ENCODE measurements around the gene RRP9.
A peak's percentile ranks its signal among the peaks of the same experiment; 100 is the strongest.

The RRP9 gene

DNA sequence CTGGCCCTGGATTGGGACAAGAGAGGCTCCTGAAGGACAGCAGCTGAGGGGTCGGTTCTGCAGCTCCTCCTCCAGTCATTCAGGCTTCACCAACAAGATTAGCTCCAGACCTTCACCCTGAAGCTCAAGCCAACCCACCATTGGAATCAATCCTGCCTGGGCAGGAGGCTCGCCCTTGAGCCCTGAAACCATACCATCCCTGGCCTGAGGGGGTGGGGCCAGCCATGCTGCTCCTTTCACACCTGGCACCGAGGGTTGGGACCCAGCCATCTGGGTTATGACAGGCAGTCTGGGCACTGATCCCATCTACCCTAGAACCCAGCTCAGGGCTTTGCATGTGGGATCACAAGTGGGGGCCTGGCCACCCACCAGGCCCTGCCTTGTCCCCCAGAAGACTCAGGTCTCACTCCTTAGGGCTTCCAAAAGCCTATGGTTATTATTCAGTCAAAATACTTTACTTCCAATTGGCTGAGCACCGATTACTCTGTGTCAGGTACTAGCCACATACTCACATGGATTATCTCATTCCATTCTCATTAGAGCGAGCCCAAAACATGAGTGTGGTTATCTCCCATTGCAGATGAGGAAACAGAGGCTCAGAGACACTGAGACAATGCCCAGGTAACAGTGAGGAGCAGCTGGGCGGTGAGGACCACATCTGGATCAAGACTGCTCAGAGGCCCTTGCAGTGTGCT, 29.0 kb upstream of the RRP9 start:
- DNase-seq (ENCODE audit: extremely low read depth, low read depth), result no peak
- no peak overlapping the region for H3K4me3 ChIP-seq (replicated peaks; ENCODE audit: low read depth, low read length)
- TF ChIP-seq, protein P1, sequence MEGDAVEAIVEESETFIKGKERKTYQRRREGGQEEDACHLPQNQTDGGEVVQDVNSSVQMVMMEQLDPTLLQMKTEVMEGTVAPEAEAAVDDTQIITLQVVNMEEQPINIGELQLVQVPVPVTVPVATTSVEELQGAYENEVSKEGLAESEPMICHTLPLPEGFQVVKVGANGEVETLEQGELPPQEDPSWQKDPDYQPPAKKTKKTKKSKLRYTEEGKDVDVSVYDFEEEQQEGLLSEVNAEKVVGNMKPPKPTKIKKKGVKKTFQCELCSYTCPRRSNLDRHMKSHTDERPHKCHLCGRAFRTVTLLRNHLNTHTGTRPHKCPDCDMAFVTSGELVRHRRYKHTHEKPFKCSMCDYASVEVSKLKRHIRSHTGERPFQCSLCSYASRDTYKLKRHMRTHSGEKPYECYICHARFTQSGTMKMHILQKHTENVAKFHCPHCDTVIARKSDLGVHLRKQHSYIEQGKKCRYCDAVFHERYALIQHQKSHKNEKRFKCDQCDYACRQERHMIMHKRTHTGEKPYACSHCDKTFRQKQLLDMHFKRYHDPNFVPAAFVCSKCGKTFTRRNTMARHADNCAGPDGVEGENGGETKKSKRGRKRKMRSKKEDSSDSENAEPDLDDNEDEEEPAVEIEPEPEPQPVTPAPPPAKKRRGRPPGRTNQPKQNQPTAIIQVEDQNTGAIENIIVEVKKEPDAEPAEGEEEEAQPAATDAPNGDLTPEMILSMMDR (IDR thresholded peaks at IDR 0.05; ENCODE audit: low read depth, low read length, missing control alignments), result no peak

- no peak overlapping the region for H3K4me3 ChIP-seq (replicated peaks; ENCODE audit: low read depth, low read length)
- TF ChIP-seq, protein P1 (IDR thresholded peaks at IDR 0.05; ENCODE audit: low read depth, low read length, missing control alignments), result no peak
- DNase-seq (ENCODE audit: extremely low read depth, low read depth), result no peak
Measured at GRCh38 chr3:51969841-51970240, 28.1 kb upstream of the RRP9 start.

- H3K4me3 ChIP-seq (replicated peaks; ENCODE audit: low read depth, low read length), result no peak overlapping the region
- no peak for DNase-seq (ENCODE audit: extremely low read depth, low read depth)
- TF ChIP-seq, protein P1 (IDR thresholded peaks at IDR 0.05; ENCODE audit: low read depth, low read length, missing control alignments), result no peak
Measured at GRCh38 chr3:51968883-51969678, 27.4 kb upstream of the RRP9 start.

GRCh38 chr3:51968170-51968775, 26.6 kb upstream of the RRP9 start:
- DNase-seq (ENCODE audit: extremely low read depth, low read depth), result peak; percentile 41
- TF ChIP-seq, protein P1 (IDR thresholded peaks at IDR 0.05; ENCODE audit: low read depth, low read length, missing control alignments), result no peak
- H3K4me3 ChIP-seq (replicated peaks; ENCODE audit: low read depth, low read length), result peak overlapping the region; percentile 47

- TF ChIP-seq, protein P1 (IDR thresholded peaks at IDR 0.05; ENCODE audit: low read depth, low read length, missing control alignments), result no peak
- DNase-seq (ENCODE audit: extremely low read depth, low read depth), result no peak
- H3K4me3 ChIP-seq (replicated peaks; ENCODE audit: low read depth, low read length), result peak within 1 kb of the TSS; percentile 53
Measured at GRCh38 chr3:51967384-51968169, 25.9 kb upstream of the RRP9 start, which contains the start of gene PCBP4. Gene PCBP4, minus strand, starts transcription at chr3:51967454. Its CDS starts 6,214 bp downstream, at chr3:51961240.

GRCh38 chr3:51966922-51967383, 25.2 kb upstream of the RRP9 start:
- TF ChIP-seq, protein P1 (IDR thresholded peaks at IDR 0.05; ENCODE audit: low read depth, low read length, missing control alignments), result no peak
- DNase-seq (ENCODE audit: extremely low read depth, low read depth), result no peak
- H3K4me3 ChIP-seq (replicated peaks; ENCODE audit: low read depth, low read length), result peak overlapping the region; percentile 53

Data from HFF-Myc (cell line).